Natural killer cell (primary cell): Measurements from ENCODE around the gene CHTF18. TPM values are rescaled to one million over a fixed set of nuclear protein-coding genes. Genes with fewer than 3 reads are reported as not detected.

Experiments used
- ATAC-seq, 3 donors: fragments of 150-1000 bp in 2 of 3; fragments of 200-7000 bp in 1 of 3; cut with Tn5 transposase; 1 replicate in 1 of 3; 2 replicates in 2 of 3; pipeline ENCODE4 v1.10.0; 2021; ENCODE audit warnings: mild to moderate bottlenecking in 2 of 3, moderate library complexity in 2 of 3
- DNase-seq, 2 donors: peaks; one replicate each; pipeline versions ENCODE4 v3.0.0 to v3.0.0-alpha.2; 2013 to 2021; ENCODE audit warnings: mixed read lengths in 1 of 2
- H3K27ac ChIP-seq: one replicate; pipeline ENCODE4 v1.5.1; 2013; ENCODE audit warnings: mild to moderate bottlenecking, low read length
- H3K27me3 ChIP-seq: one replicate; pipeline ENCODE4 v1.6.1; 2013; ENCODE audit warnings: low read length; ENCODE audit not compliant: control insufficient read depth, insufficient read depth
- H3K36me3 ChIP-seq: one replicate; pipeline ENCODE4 v1.6.1; 2013; ENCODE audit warnings: low read length; ENCODE audit not compliant: control insufficient read depth, insufficient read depth
- H3K4me1 ChIP-seq: one replicate; pipeline ENCODE4 v1.6.1; 2013; ENCODE audit warnings: low read length; ENCODE audit not compliant: control insufficient read depth, insufficient read depth
- H3K4me3 ChIP-seq: one replicate; pipeline ENCODE4 v1.5.1; 2013; ENCODE audit warnings: low read length
- H3K9me3 ChIP-seq: one replicate; pipeline ENCODE4 v1.6.1; 2013; ENCODE audit warnings: low read length; ENCODE audit not compliant: control insufficient read depth, insufficient read depth
- H3K27ac Mint-ChIP-seq, 2 donors: one replicate each; pipeline ENCODE4 v1.8.0; 2022; ENCODE audit warnings: mild to moderate bottlenecking in 2 of 2, mixed read lengths in 2 of 2, moderate library complexity in 1 of 2
- H3K27me3 Mint-ChIP-seq, 2 donors: one replicate each; pipeline ENCODE4 v1.8.0; 2022; ENCODE audit warnings: low read depth in 2 of 2, mixed read lengths in 2 of 2
- H3K36me3 Mint-ChIP-seq: one replicate; pipeline ENCODE4 v1.8.0; 2022; ENCODE audit warnings: mixed read lengths
- H3K4me1 Mint-ChIP-seq, 2 donors: one replicate each; pipeline ENCODE4 v1.8.0; 2022; ENCODE audit warnings: mixed read lengths in 2 of 2
- H3K4me3 Mint-ChIP-seq: one replicate; pipeline ENCODE4 v1.8.0; 2022; ENCODE audit warnings: mild to moderate bottlenecking, moderate library complexity, mixed read lengths
- H3K9me3 Mint-ChIP-seq, 2 donors: one replicate each; pipeline ENCODE4 v1.8.0; 2022; ENCODE audit warnings: mixed read lengths in 2 of 2
- WGBS: methylation state at CpG from one replicate; pipeline ENCODE4 v1.1.7; 2013; ENCODE audit warnings: missing lambda C conversion rate; ENCODE audit not compliant: insufficient coverage; 5-methylcytosine and 5-hydroxymethylcytosine counted together
- intact Hi-C: fragments of 100-400 bp; cut with micrococcal nuclease; formaldehyde crosslinking; loops from one replicate; pipeline ENCODE4 v1.14.2; 2022
- total RNA-seq, 4 donors: library from RNA; stranded (reverse); fragments of 120-200 nt in 1 of 4; gene quantifications; one replicate each; pipeline versions ENCODE4 v1.2.3 to v1.2.4, GENCODE V29; 2013 to 2022
- TF ChIP-seq, protein P1 (sequence below): fragments of 200-600 bp; IDR thresholded peaks from one replicate; pipeline ENCODE4 v1.8.0; 2022; ENCODE audit warnings: antibody characterized with exemption

CHTF18 gene
- total RNA-seq, 3 donors from 2014 or later (not counting 1 experiment from before 2014, with no cell fraction given): 26.7 to 52.4 (median 40.5) TPM

DNA sequence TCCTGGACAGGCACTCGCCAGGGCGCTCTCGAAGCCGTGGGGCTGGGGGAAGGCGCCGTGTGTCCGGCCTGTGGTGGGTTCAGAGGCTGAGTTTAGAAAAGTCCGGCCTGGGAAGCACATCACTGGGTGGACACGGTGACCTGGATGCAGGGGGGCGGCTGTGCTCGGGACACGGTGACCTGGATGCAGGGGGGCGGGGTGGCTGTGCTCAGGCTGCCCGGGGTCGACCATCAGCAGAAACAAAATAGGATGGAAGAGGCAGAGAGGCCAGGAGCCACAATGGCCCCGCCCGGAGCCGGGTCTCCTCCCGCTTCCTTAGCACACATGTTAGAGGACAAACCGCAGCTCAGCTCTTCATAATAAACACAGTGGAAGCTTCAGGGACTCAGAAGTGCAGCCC, 55.4 kb downstream of the CHTF18 start:
- Mint-ChIP-seq H3K4me3 (no peak overlapping the region), H3K36me3 (no peaks in the 10 kb centered on the region), H3K27ac (no peak overlapping the region), H3K27me3 (no peaks in the 10 kb centered on the region), H3K4me1 (no peaks in the 10 kb centered on the region), H3K9me3 (no peaks in the 10 kb centered on the region)
- intact Hi-C loops: no loop called here
- TF ChIP-seq, protein P1, sequence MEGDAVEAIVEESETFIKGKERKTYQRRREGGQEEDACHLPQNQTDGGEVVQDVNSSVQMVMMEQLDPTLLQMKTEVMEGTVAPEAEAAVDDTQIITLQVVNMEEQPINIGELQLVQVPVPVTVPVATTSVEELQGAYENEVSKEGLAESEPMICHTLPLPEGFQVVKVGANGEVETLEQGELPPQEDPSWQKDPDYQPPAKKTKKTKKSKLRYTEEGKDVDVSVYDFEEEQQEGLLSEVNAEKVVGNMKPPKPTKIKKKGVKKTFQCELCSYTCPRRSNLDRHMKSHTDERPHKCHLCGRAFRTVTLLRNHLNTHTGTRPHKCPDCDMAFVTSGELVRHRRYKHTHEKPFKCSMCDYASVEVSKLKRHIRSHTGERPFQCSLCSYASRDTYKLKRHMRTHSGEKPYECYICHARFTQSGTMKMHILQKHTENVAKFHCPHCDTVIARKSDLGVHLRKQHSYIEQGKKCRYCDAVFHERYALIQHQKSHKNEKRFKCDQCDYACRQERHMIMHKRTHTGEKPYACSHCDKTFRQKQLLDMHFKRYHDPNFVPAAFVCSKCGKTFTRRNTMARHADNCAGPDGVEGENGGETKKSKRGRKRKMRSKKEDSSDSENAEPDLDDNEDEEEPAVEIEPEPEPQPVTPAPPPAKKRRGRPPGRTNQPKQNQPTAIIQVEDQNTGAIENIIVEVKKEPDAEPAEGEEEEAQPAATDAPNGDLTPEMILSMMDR: no peak
- no peaks in the 10 kb centered on the region for H3K4me1 ChIP-seq
- no peaks in the 10 kb centered on the region for H3K9me3 ChIP-seq
- H3K36me3 ChIP-seq: no peaks in the 10 kb centered on the region
- H3K27me3 ChIP-seq: no peaks in the 10 kb centered on the region
- no peak for DNase-seq
- ATAC-seq: no peak
- H3K4me3 ChIP-seq: no peak overlapping the region
- H3K27ac ChIP-seq: no peak overlapping the region
- WGBS: 94% methylated on average over 20 of the region's 20 CpGs

DNA sequence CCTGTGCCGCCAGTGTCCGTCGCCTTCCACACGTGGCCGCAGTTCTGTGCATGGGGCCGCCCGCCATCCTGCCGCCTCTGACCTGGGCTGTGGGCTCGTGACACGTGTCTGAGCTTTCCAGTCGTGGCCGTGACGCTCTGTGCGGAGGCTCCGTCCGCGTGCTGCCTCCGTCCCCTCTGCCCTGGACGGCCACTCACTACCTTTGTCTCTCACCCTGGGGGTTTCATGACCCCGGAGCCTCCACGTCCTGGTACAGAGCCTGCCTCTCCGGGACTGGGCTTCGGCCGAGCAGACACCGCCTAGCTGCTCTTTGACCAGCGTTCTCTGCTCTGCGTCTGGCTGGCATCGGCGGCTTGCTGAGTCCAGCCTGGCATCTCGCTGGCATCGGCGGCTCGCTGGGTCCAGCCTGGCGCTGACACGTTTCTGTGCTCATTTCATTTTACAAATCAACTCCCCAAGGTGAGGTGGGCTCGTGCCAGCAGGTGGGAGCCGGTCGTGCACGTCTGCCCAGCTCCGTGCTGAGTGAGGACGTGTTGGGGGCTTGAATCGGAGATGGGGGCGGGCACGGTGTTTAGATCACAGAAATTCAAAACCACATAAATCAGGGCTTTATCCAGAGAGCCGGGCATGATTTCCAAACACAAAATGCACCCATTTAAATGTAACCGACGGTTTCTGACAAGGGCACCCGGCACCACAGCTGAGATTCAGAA, 56.4 kb downstream of the CHTF18 start:
- Mint-ChIP-seq H3K9me3 (no peaks in the 10 kb centered on the region), H3K4me1 (no peaks in the 10 kb centered on the region), H3K27me3 (no peaks in the 10 kb centered on the region), H3K27ac (no peak overlapping the region), H3K4me3 (no peak overlapping the region), H3K36me3 (no peaks in the 10 kb centered on the region)
- H3K36me3 ChIP-seq: no peaks in the 10 kb centered on the region
- ATAC-seq: no peak
- H3K27me3 ChIP-seq: no peaks in the 10 kb centered on the region
- intact Hi-C loops: no loop called here
- TF ChIP-seq, protein P1: no peak
- H3K27ac ChIP-seq: no peak overlapping the region
- WGBS: 93% methylated on average over 48 of the region's 48 CpGs
- no peak for DNase-seq
- no peaks in the 10 kb centered on the region for H3K4me1 ChIP-seq
- H3K9me3 ChIP-seq: no peaks in the 10 kb centered on the region
- no peak overlapping the region for H3K4me3 ChIP-seq

DNA sequence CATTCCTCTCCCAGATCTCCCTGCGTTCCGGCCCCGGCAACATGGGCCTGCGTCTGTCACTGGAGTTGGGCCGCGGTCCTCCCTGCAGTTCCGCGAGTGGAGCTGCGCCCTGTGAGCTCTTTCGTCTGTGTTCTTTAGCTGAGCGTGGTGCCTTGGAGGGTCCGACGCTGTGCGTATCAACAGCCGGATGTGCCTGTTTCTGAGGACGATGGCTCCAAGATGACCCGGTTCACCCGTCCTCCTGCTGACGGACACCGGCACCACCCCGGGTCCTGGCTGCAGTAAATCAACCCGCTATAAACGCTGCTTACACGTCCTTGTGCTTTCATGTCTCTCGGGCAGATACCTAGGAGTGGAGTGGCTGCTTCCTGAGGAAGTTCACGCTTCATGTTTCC, 56.9 kb downstream of the CHTF18 start:
- TF ChIP-seq, protein P1: no peak
- no peak overlapping the region for H3K27ac ChIP-seq
- ATAC-seq (peak in 1 of 3 donors; percentile 16), DNase-seq (no peak)
- H3K4me1 ChIP-seq: no peaks in the 10 kb centered on the region
- H3K27me3 Mint-ChIP-seq: no peaks in the 10 kb centered on the region
- 62% methylated on average over 26 of the region's 26 CpGs for WGBS
- intact Hi-C loops: no loop called here
- H3K36me3 Mint-ChIP-seq: no peaks in the 10 kb centered on the region
- H3K9me3 ChIP-seq: peaks cover 5% of the 10 kb centered on the region
- H3K27me3 ChIP-seq: no peaks in the 10 kb centered on the region
- H3K4me3 Mint-ChIP-seq: no peak overlapping the region
- H3K4me3 ChIP-seq: no peak overlapping the region
- H3K27ac Mint-ChIP-seq: no peak overlapping the region
- no peaks in the 10 kb centered on the region for H3K36me3 ChIP-seq
- H3K4me1 Mint-ChIP-seq: no peaks in the 10 kb centered on the region
- H3K9me3 Mint-ChIP-seq: no peaks in the 10 kb centered on the region

DNA sequence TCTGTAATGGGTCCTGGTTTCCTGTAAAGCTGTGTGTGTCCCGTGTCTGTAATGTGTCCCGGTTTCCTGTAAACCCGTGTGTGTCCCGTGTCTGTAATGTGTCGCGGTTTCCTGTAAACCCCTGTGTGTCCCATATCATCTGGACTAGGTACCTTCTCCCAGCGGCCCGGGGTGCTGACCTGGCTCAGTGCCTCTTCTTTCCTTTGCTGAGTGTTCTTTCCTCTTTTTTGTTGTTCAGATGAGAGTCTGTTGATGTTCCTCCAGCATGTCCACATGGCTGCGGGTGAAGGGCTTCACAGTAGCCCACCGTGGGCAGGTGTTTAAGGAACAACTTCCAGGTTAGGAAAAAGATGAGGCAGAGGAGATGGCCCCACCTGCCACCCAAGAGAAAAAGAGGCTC, 58.7 kb downstream of the CHTF18 start:
- Histone ChIP-seq H3K27me3 (no peaks in the 10 kb centered on the region), H3K4me1 (no peaks in the 10 kb centered on the region), H3K9me3 (peaks cover 11% of the 10 kb centered on the region), H3K36me3 (no peaks in the 10 kb centered on the region), H3K4me3 (no peak overlapping the region), H3K27ac (no peak overlapping the region)
- no peaks in the 10 kb centered on the region for H3K9me3 Mint-ChIP-seq
- TF ChIP-seq, protein P1: no peak
- no peaks in the 10 kb centered on the region for H3K27me3 Mint-ChIP-seq
- ATAC-seq (no peak), DNase-seq (no peak)
- H3K36me3 Mint-ChIP-seq: no peaks in the 10 kb centered on the region
- no peaks in the 10 kb centered on the region for H3K4me1 Mint-ChIP-seq
- WGBS: 89% methylated on average over 10 of the region's 10 CpGs
- H3K27ac Mint-ChIP-seq: no peak overlapping the region
- H3K4me3 Mint-ChIP-seq: no peak overlapping the region
- intact Hi-C loops: no loop called here
